ENCODE measurements around the gene PATJ.

DNA sequence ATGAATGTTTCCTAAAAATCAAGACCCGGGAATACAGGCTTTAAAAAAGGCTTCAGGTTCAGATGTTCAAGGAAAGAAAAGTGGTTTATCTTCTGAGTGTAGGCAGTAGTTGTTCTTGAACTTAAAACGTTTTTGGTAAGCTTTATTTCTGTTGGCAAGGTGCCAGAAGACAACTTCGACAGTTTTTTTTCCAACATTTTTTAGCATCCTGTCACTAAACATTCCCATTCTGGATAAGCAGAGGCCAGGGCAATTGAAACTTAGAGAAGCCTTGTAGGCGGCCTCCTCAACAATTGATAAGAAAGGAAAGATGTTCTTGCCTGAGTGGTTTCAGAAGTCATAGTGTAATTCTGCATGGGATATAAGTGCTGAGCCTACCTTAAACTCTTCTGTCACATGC is 66.7 kb downstream of the PATJ start:
- TF ChIP-seq POLR2A (IDR thresholded peaks at IDR 0.05) (no peak), EP300 (IDR thresholded peaks at IDR 0.05) (no peak)
- TF ChIP-seq, protein P1, sequence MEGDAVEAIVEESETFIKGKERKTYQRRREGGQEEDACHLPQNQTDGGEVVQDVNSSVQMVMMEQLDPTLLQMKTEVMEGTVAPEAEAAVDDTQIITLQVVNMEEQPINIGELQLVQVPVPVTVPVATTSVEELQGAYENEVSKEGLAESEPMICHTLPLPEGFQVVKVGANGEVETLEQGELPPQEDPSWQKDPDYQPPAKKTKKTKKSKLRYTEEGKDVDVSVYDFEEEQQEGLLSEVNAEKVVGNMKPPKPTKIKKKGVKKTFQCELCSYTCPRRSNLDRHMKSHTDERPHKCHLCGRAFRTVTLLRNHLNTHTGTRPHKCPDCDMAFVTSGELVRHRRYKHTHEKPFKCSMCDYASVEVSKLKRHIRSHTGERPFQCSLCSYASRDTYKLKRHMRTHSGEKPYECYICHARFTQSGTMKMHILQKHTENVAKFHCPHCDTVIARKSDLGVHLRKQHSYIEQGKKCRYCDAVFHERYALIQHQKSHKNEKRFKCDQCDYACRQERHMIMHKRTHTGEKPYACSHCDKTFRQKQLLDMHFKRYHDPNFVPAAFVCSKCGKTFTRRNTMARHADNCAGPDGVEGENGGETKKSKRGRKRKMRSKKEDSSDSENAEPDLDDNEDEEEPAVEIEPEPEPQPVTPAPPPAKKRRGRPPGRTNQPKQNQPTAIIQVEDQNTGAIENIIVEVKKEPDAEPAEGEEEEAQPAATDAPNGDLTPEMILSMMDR (IDR thresholded peaks at IDR 0.05): no peak
